C4-2B (cell line): ENCODE measurements around the gene SPCS3.
"Not testable (repeated sequence)": the region's sequence is repeated elsewhere in the genome, so short reads cannot be mapped to it uniquely, and the experiment has no call there.

ENCODE experiments used
- CTCF ChIP-seq: fragments of 450-650 bp; conservative IDR thresholded peaks from 2 replicates; pipeline ENCODE4 v1.5.1; 2017; ENCODE audit warnings: mild to moderate bottlenecking
- ZFX ChIP-seq: fragments of 450-650 bp; IDR thresholded peaks from 2 replicates; pipeline ENCODE4 v1.6.1; 2017

GRCh38 chr4:176324876-176325275 lies 5.1 kb downstream of the SPCS3 start:
- not testable (repeated sequence) for TF ChIP-seq CTCF, ZFX
